NK-92 treated with Interleukin-12 subunit alpha and Interleukin-12 subunit beta, amount 100 ng/mL, for 24 hours (cell line): ENCODE measurements around the gene TKFC.
"Not testable (repeated sequence)": the region's sequence is repeated elsewhere in the genome, so short reads cannot be mapped to it uniquely, and the experiment has no call there.

Experiments
- DNase-seq: peaks from one replicate; lab custom pipeline; 2025; lab: John Stamatoyannopoulos, UW

TKFC gene

GRCh38 chr11:61368646-61369045, 35.6 kb downstream of the TKFC start:
- DNase-seq, result no peak

- DNase-seq, result no peak
Observed at GRCh38 chr11:61369372-61370348, 36.6 kb downstream of the TKFC start.

DNA sequence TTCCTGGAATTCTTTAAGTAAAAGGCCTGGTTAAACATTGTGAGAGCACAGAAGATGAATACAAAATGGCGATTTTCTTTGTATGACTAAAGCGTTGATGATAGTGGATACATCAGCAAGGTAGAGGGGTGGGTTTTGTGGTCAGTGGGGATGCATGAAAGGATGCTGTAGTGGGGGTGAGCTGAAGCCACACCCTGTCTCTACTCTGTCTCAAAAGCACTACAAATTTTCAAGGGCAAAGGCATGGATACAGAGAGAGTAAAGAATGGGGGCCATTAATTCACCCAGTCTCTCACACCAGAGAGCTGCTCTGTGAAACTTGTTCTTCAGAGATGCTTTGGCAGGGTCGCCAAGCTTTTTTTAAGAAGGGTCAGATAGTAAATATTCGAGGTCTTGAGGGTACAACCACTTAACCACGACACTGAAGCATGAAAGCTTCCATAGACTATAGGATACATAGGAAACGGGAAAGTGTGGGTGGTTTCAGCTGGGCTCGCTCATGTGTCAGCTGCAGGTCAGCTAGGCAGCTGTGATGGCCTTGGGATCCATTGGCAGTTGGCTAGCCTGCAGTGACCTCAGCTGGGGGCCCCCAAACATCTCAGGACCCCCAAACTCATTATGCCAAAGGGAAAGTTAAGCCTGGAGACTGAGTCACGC, 37.4 kb downstream of the TKFC start:
- DNase-seq, result no peak

DNA sequence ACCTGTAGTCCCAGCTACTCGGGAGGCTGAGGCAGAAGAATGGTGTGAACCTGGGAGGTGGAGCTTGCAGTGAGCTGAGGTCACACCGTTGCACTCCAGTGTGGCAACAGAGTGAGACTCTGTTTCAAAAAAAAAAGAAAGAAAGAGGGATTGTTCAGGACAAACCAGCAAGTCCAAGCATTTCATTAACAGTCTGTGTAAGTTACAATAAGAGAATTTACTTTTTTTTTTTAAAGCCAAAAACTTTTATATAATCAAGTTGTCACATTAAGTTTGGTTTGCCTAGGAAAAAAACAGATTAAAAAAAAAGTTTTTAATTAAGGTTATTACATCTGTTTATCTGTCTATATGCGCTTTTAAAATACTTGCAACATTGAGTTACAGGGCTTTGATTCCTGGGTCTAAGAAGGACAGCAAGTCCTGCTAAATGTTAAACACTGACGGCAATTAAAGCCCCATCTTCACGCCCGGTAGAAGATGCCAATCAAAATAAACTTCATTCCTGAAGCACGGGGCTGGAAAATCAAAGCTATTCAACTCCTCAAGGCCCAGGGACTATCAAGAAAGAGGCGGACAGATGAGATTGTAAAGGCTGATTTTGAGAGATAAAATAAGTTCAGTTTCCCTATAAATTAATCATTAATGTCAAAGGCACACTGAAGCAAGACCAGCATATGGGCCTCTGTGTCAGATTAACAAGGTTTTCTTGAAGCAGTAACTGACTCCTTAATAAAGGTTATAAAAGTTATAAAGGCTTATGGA, 39.8 kb downstream of the TKFC start:
- no peak for DNase-seq

GRCh38 chr11:61375761-61376108, 42.7 kb downstream of the TKFC start:
- no peak for DNase-seq

DNA sequence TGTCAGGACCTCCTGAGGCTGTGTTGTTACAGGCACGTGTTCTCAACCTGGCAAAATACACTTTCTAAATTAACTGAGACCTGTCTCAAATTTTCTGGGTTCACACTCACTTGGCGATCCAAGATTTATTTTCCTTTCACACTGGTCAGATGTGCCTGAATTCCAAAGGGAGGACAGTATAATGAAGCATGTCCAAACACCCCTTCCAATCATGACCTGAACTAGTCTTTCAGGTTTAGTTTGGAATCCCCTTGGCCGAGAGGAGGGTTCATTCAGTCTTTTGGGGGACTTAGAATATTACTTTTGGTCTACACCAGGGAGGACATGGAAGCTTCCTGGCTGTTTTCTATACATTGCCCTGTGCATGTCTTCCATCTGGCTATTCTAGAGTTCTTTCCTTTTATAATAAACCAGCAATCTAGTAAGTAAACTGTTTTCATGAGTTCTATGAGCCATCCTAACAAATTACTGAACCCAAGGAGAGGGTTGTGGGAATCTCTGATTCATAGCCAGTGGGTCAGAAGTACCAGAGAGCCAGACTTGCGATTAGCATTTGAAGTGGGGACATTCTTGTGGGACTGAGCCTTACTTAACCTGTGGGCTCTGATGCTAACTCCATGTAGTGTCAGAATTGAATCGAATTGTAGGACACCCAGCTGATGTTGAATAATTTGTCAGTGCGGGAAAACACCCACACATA, 44.6 kb downstream of the TKFC start:
- DNase-seq, result no peak

DNA sequence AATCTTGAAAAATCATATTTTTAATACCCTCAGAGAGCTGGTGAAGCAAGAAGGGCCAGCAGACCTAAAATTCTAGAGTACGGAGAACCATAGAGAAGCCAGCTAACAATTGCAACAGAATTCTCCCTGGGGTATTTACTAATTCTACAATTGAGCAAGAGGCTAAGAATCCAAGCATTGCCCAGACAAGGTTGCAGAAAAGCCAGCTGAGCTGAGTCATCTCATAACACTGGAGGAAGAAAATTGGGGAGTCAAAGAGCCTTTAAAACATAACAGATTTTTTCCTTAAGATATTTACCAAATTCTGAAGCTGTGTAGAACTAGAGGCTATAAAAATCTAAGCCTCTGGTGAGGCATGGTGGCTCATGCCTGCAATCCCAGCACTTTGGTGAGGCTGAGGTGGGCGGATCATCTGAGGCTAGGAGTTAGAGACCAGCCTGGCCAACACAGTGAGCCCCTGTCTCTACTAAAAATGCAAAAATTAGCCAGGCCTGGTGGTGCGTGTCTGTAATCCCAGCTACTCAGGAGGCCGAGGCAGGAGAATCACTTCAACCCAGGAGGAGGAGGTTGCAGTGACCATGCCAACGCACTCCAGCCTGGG, 45.8 kb downstream of the TKFC start:
- DNase-seq, result no peak

DNA sequence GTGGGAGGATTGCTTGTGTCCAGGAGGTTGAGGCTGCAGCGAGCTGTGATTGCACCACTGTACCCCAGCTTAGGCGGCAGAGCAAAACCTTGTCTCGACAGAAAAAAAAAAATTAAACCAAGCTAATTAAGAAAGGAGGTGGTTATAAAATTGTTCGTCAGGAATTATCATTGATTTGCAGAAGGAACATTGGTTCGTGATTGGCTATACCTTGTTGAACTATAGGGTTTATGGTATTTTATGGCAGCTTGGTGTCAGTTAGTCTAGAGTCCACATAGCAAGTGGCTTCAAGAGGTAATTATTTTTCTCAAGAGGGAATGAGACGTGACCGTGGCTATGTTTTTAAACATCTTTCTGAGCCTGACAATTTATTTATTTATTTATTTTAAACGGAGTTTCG, 47.9 kb downstream of the TKFC start:
- DNase-seq, result no peak

- not testable (repeated sequence) for DNase-seq
Observed at GRCh38 chr11:61383859-61384258, 50.8 kb downstream of the TKFC start.

- no peak for DNase-seq
Observed at GRCh38 chr11:61384271-61385242, 51.5 kb downstream of the TKFC start.

- DNase-seq, result no peak
Observed at GRCh38 chr11:61390161-61390560, 57.1 kb downstream of the TKFC start.

GRCh38 chr11:61392981-61393595, 60.1 kb downstream of the TKFC start:
- no peak for DNase-seq
